Stimulated activated CD8-positive, alpha-beta memory T cell treated with anti-CD3 and anti-CD28 coated beads, Interleukin-7, amount 100 ng/mL, for 24 hours (primary cell): ENCODE results near the gene MALAT1.
"Not testable (repeated sequence)": the region's sequence is repeated elsewhere in the genome, so short reads cannot be mapped to it uniquely, and the experiment has no call there.

Source experiments
- DNase-seq: peaks from one replicate; pipeline ENCODE4 v3.0.0-alpha.2; 2020; ENCODE audit warnings: low read depth

Gene MALAT1

GRCh38 chr11:65498977-65499712 is at the start of gene MALAT1:
MALAT1 (plus strand) TSS chr11:65499045.
- DNase-seq, result peak; percentile 79

GRCh38 chr11:65451301-65451700 is 47.5 kb upstream of the MALAT1 start:
- DNase-seq, result not testable (repeated sequence)

GRCh38 chr11:65452259-65452658 is 46.6 kb upstream of the MALAT1 start:
- not testable (repeated sequence) for DNase-seq

- DNase-seq, result no peak
Observed at GRCh38 chr11:65452806-65453490, 45.9 kb upstream of the MALAT1 start.

- DNase-seq, result no peak
Observed at GRCh38 chr11:65454311-65454695, 44.5 kb upstream of the MALAT1 start.

- DNase-seq, result peak; percentile 65
Observed at GRCh38 chr11:65454696-65455456, 44.0 kb upstream of the MALAT1 start.

GRCh38 chr11:65456418-65456817 is 42.4 kb upstream of the MALAT1 start:
- DNase-seq, result no peak

- no peak for DNase-seq
Observed at GRCh38 chr11:65459552-65459951, 39.3 kb upstream of the MALAT1 start.

- not testable (repeated sequence) for DNase-seq
Observed at GRCh38 chr11:65465471-65465870, 33.4 kb upstream of the MALAT1 start.

- not testable (repeated sequence) for DNase-seq
Observed at GRCh38 chr11:65467306-65467705, 31.5 kb upstream of the MALAT1 start.

GRCh38 chr11:65468874-65469333 is 29.9 kb upstream of the MALAT1 start:
- DNase-seq, result no peak

- DNase-seq, result no peak
Observed at GRCh38 chr11:65470433-65471049, 28.3 kb upstream of the MALAT1 start.

- no peak for DNase-seq
Observed at GRCh38 chr11:65471447-65471891, 27.4 kb upstream of the MALAT1 start.

- not testable (repeated sequence) for DNase-seq
Observed at GRCh38 chr11:65472588-65473277, 26.1 kb upstream of the MALAT1 start.

GRCh38 chr11:65473278-65473860 is 25.5 kb upstream of the MALAT1 start:
- DNase-seq, result no peak

GRCh38 chr11:65474864-65475263 is 24.0 kb upstream of the MALAT1 start:
- DNase-seq, result no peak

GRCh38 chr11:65476632-65477148 is 22.2 kb upstream of the MALAT1 start:
- DNase-seq, result no peak

GRCh38 chr11:65477149-65477965 is 21.5 kb upstream of the MALAT1 start:
- DNase-seq, result peak; percentile 88

- DNase-seq, result no peak
Observed at GRCh38 chr11:65478388-65479183, 20.3 kb upstream of the MALAT1 start.
